PC-3 (cell line): ENCODE measurements around the gene TANK.

Experiments
- CTCF ChIP-seq: fragments of 300-600 bp; sonication (generic); conservative IDR thresholded peaks from 2 replicates; pipeline ENCODE4 v1.5.1; 2017; ENCODE audit warnings: antibody characterized with exemption, low read depth, mild to moderate bottlenecking, low read length
- EZH2 ChIP-seq: fragments of 300-600 bp; sonication (generic); IDR thresholded peaks from one replicate; pipeline ENCODE4 v1.6.1; 2017; ENCODE audit warnings: antibody characterized with exemption, mild to moderate bottlenecking, low read length; ENCODE audit not compliant: unreplicated experiment

GRCh38 chr2:161257123-161257952, 97.1 kb downstream of the TANK start:
- no peak for TF ChIP-seq CTCF
- TF ChIP-seq EZH2, result no peak
